CD14-positive monocyte (primary cell): Measurements from ENCODE around the gene SORBS1. TPM values are rescaled to one million over a fixed set of nuclear protein-coding genes. Genes with fewer than 3 reads are reported as not detected.

ENCODE experiments used
- DNase-seq, 3 donors: peaks; one replicate each; pipeline ENCODE4 v3.0.0-alpha.2; 2011 to 2022
- H2AFZ ChIP-seq: 2 replicates; pipeline ENCODE4 v1.6.0; 2012; ENCODE audit warnings: mild to moderate bottlenecking, low read depth, low read length, inconsistent platforms; ENCODE audit not compliant: insufficient read depth, poor library complexity, severe bottlenecking
- H3K27ac ChIP-seq, 2 donors: 1 replicate in 1 of 2; 2 replicates in 1 of 2; pipeline ENCODE4 v1.5.1; 2012 to 2013; ENCODE audit warnings: low read length in 2 of 2, control low read depth in 1 of 2, inconsistent platforms in 1 of 2, low read depth in 1 of 2, mild to moderate bottlenecking in 1 of 2
- H3K27me3 ChIP-seq, 2 donors: one replicate each; pipeline versions ENCODE4 v1.6.0 to v1.6.1; 2011 to 2013; ENCODE audit warnings: low read length in 2 of 2; ENCODE audit not compliant: control insufficient read depth in 2 of 2, insufficient read depth in 2 of 2
- H3K36me3 ChIP-seq, 2 donors: replicated peaks in 1 of 2; 1 replicate in 1 of 2; 2 replicates in 1 of 2; pipeline versions ENCODE4 v1.5.1 to v1.6.1; 2012 to 2013; ENCODE audit warnings: low read length in 2 of 2, control low read depth in 1 of 2, inconsistent platforms in 1 of 2, mild to moderate bottlenecking in 1 of 2; ENCODE audit not compliant: insufficient read depth in 2 of 2, control insufficient read depth in 1 of 2
- H3K4me1 ChIP-seq, 2 donors: 1 replicate in 1 of 2; 2 replicates in 1 of 2; pipeline versions ENCODE4 v1.5.1 to v1.6.1; 2012 to 2013; ENCODE audit warnings: low read length in 2 of 2, control low read depth in 1 of 2, inconsistent platforms in 1 of 2, mild to moderate bottlenecking in 1 of 2, moderate library complexity in 1 of 2; ENCODE audit not compliant: insufficient read depth in 2 of 2, control insufficient read depth in 1 of 2
- H3K4me2 ChIP-seq: replicated peaks from 2 replicates; pipeline ENCODE3; 2012; ENCODE audit warnings: low read length, moderate library complexity, mild to moderate bottlenecking; ENCODE audit not compliant: poor library complexity, severe bottlenecking; ENCODE audit errors: extremely low read depth
- H3K4me3 ChIP-seq, 3 experiments: fragments of 200-600 bp in 1 of 3; sonication (generic) in 1 of 3; replicated peaks in 1 of 3; 1 replicate in 2 of 3; 2 replicates in 1 of 3; pipeline ENCODE4 v1.5.1; 2011 to 2013; ENCODE audit warnings: low read length in 3 of 3, mild to moderate bottlenecking in 3 of 3, control low read depth in 2 of 3, low read depth in 2 of 3, inconsistent platforms in 1 of 3, moderate library complexity in 1 of 3
- H3K79me2 ChIP-seq: 2 replicates; pipeline ENCODE4 v1.6.0; 2012; ENCODE audit warnings: mild to moderate bottlenecking, control low read depth, inconsistent platforms, low read length, moderate library complexity; ENCODE audit not compliant: insufficient read depth
- H3K9ac ChIP-seq: 2 replicates; pipeline ENCODE4 v1.6.0; 2017; ENCODE audit warnings: low read length, mild to moderate bottlenecking; ENCODE audit not compliant: insufficient read depth, poor library complexity, severe bottlenecking
- H3K9me3 ChIP-seq, 2 donors: replicated peaks in 1 of 2; 1 replicate in 1 of 2; 2 replicates in 1 of 2; pipeline versions ENCODE4 v1.5.1 to v1.6.1; 2012 to 2013; ENCODE audit warnings: low read length in 2 of 2, control low read depth in 1 of 2; ENCODE audit not compliant: control insufficient read depth in 1 of 2, insufficient read depth in 1 of 2
- H4K20me1 ChIP-seq: 2 replicates; pipeline ENCODE4 v1.6.0; 2012; ENCODE audit warnings: mild to moderate bottlenecking, low read length, control low read depth, moderate library complexity; ENCODE audit not compliant: insufficient read depth
- H3K27ac Mint-ChIP-seq, 7 donors: one replicate each; pipeline ENCODE4 v1.8.0; 2020; ENCODE audit warnings: mild to moderate bottlenecking in 7 of 7, mixed read lengths in 7 of 7, moderate library complexity in 6 of 7, inconsistent platforms in 2 of 7
- H3K27me3 Mint-ChIP-seq, 3 donors: one replicate each; pipeline ENCODE4 v1.8.0; 2021 to 2022; ENCODE audit warnings: low read depth in 3 of 3, mild to moderate bottlenecking in 3 of 3, mixed read lengths in 3 of 3, moderate library complexity in 3 of 3, inconsistent platforms in 1 of 3
- H3K36me3 Mint-ChIP-seq, 2 donors: one replicate each; pipeline ENCODE4 v1.8.0; 2020; ENCODE audit warnings: mixed read lengths in 2 of 2, inconsistent platforms in 1 of 2, mild to moderate bottlenecking in 1 of 2
- H3K4me1 Mint-ChIP-seq: one replicate; pipeline ENCODE4 v1.8.0; 2020; ENCODE audit warnings: mild to moderate bottlenecking, mixed read lengths
- H3K4me3 Mint-ChIP-seq, 2 donors: one replicate each; pipeline ENCODE4 v1.8.0; 2020; ENCODE audit warnings: mild to moderate bottlenecking in 2 of 2, mixed read lengths in 2 of 2, moderate library complexity in 1 of 2
- H3K9me3 Mint-ChIP-seq, 7 donors: one replicate each; pipeline ENCODE4 v1.8.0; 2020 to 2022; ENCODE audit warnings: mixed read lengths in 7 of 7, mild to moderate bottlenecking in 6 of 7, moderate library complexity in 6 of 7, inconsistent platforms in 2 of 7
- CTCF ChIP-seq: fragments of 200-600 bp; IDR thresholded peaks from one replicate; pipeline ENCODE4 v1.8.0; 2022; ENCODE audit warnings: antibody characterized with exemption, mild to moderate bottlenecking
- WGBS: methylation state at CpG from one replicate; pipeline ENCODE4 v1.1.5; 2013; ENCODE audit warnings: missing lambda C conversion rate; ENCODE audit not compliant: insufficient coverage; 5-methylcytosine and 5-hydroxymethylcytosine counted together
- intact Hi-C, 2 donors: fragments of 100-400 bp; cut with micrococcal nuclease; formaldehyde crosslinking; loops; one replicate each; pipeline versions ENCODE4 v1.15.0 to v1.15.1; 2023
- polyA plus RNA-seq, 3 donors: library from polyadenylated mRNA; depleted of rRNA in 1 of 3; unstranded in 2 of 3; stranded (reverse) in 1 of 3; fragments of 300-500 nt in 2 of 3; fragments of >200 nt in 1 of 3; fragmentation: Illumina TruSeq in 2 of 3; gene quantifications; 1 replicate in 2 of 3; 2 replicates in 1 of 3; pipeline ENCODE4 v1.2.3, GENCODE V29; 2012 to 2021

Gene SORBS1
- polyA plus RNA-seq, 3 donors = 0.08 to 0.15 TPM; not detected in 1

- no peak overlapping the region for H3K27ac ChIP-seq
- intact Hi-C loops = no loop called here
- no peaks in the 10 kb centered on the region for H3K4me1 Mint-ChIP-seq
- H3K36me3 Mint-ChIP-seq = no peaks in the 10 kb centered on the region
- DNase-seq = no peak
- H3K4me3 ChIP-seq = no peak overlapping the region
- H3K4me2 ChIP-seq = no peak overlapping the region
- no CpG with 5 or more reads among the region's 2 CpGs for WGBS
- no peaks in the 10 kb centered on the region for H3K4me1 ChIP-seq
- H3K27me3 ChIP-seq = no peaks in the 10 kb centered on the region
- no peaks in the 10 kb centered on the region for H3K36me3 ChIP-seq
- no peak overlapping the region for H2AFZ ChIP-seq
- no peaks in the 10 kb centered on the region for H4K20me1 ChIP-seq
- TF ChIP-seq CTCF = no peak
- no peaks in the 10 kb centered on the region for H3K9me3 ChIP-seq
- no peak overlapping the region for H3K27ac Mint-ChIP-seq
- H3K9me3 Mint-ChIP-seq = no peaks in the 10 kb centered on the region
- H3K79me2 ChIP-seq = no peaks in the 10 kb centered on the region
- H3K27me3 Mint-ChIP-seq = peaks cover 2% of the 10 kb centered on the region in 3 donors
- no peak overlapping the region for H3K4me3 Mint-ChIP-seq
- H3K9ac ChIP-seq = no peak overlapping the region
Measured at GRCh38 chr10:95438781-95439180, 122.4 kb downstream of the SORBS1 start.

DNA sequence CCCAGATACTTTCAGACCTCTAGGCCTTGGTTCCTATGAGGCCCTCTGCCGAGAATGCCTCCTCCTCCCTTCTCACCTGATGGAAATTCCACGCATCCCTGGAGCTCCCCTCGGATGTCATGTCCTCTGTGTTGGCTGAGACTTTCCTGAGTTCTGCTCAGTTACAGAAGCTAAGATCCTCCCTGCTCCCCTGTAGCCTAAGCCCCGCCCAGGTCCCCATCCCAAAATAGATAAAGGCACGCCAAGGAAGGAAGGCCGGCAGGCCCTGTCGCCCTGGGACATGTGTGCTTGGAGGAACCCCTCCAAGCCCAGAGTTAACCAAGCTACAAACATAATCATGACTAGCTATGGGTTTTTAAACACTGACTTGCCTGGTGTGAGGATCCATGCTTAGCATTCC, 123.5 kb downstream of the SORBS1 start:
- intact Hi-C loops = no loop called here
- no peaks in the 10 kb centered on the region for H3K27me3 ChIP-seq
- Mint-ChIP-seq H3K9me3 (no peaks in the 10 kb centered on the region), H3K27me3 (peaks cover 2% of the 10 kb centered on the region in 3 donors), H3K4me1 (no peaks in the 10 kb centered on the region), H3K27ac (no peak overlapping the region), H3K4me3 (no peak overlapping the region), H3K36me3 (no peaks in the 10 kb centered on the region)
- no peaks in the 10 kb centered on the region for H3K4me1 ChIP-seq
- H3K36me3 ChIP-seq = no peaks in the 10 kb centered on the region
- no peaks in the 10 kb centered on the region for H3K79me2 ChIP-seq
- H3K27ac ChIP-seq = no peak overlapping the region
- WGBS = 94% methylated on average over 3 of the region's 7 CpGs
- no peak for DNase-seq
- H2AFZ ChIP-seq = no peak overlapping the region
- no peaks in the 10 kb centered on the region for H4K20me1 ChIP-seq
- TF ChIP-seq CTCF = no peak
- no peak overlapping the region for H3K4me3 ChIP-seq
- H3K9ac ChIP-seq = no peak overlapping the region
- no peaks in the 10 kb centered on the region for H3K9me3 ChIP-seq
- no peak overlapping the region for H3K4me2 ChIP-seq
